K562 (cell line): ENCODE data around the gene DNAH8. TPM values are rescaled to one million over a fixed set of nuclear protein-coding genes. Genes with fewer than 3 reads are reported as not detected.
A peak's percentile ranks its signal among the peaks of the same experiment; 100 is the strongest.

Experiments
- ATAC-seq: fragments of 200-7000 bp; cut with Tn5 transposase; 3 replicates; pipeline ENCODE4 v1.9.1; 2020; ENCODE audit warnings: moderate library complexity
- BruUV-seq: library from RNA; stranded (reverse); fragments of 400-500 nt; replicated peaks from 2 replicates; lab custom pipeline; 2021; lab: Mats Ljungman, UMichigan
- CTCF ChIA-PET: fragments of 300-600 bp; formaldehyde crosslinking; extraction: SDS; loops from one replicate; lab custom pipeline; 2021; ENCODE audit warnings: low intra/inter-chr PET ratio; lab: Yijun Ruan, JAX
- POLR2A ChIA-PET: fragments of 300-600, 350-650 bp; sonication (Branson Sonifier 250); formaldehyde crosslinking; extraction: SDS; loops from one replicate; lab custom pipeline; 2021; ENCODE audit warnings: antibody characterized with exemption, inconsistent platforms; lab: Yijun Ruan, JAX
- DNase-seq, 4 experiments: peaks; one replicate each; pipeline versions ENCODE4 v3.0.0 to v3.0.0-alpha.2; 2011 to 2018; ENCODE audit warnings: low spot score in 3 of 4, mixed read lengths in 3 of 4; ENCODE audit errors: extremely low read depth in 1 of 4
- FAIRE-seq: peaks from 2 replicates; lab custom pipeline; 2011; peaks lifted over from hg19 to GRCh38; lab: Jason Lieb, UNC
- H2AFZ ChIP-seq: 2 replicates; pipeline ENCODE4 v1.6.0; 2011; ENCODE audit warnings: low read depth, low read length, control low read depth, inconsistent platforms
- H3K27ac ChIP-seq: fragments of 200-600 bp; 3 replicates; pipeline ENCODE4 v1.8.0; 2011; ENCODE audit warnings: low read depth, mild to moderate bottlenecking, control low read depth, inconsistent platforms, low read length, moderate library complexity, mixed read lengths; ENCODE audit errors: extremely low read depth
- H3K27me3 ChIP-seq, 2 experiments: fragments of 300-600 bp in 1 of 2; 2 replicates in 1 of 2; 3 replicates in 1 of 2; pipeline versions ENCODE4 v1.6.0 to v1.8.0; 2011; ENCODE audit warnings: inconsistent platforms in 2 of 2, low read length in 2 of 2, mild to moderate bottlenecking in 1 of 2, mixed read lengths in 1 of 2, moderate library complexity in 1 of 2; ENCODE audit not compliant: control insufficient read depth in 2 of 2, insufficient read depth in 2 of 2
- H3K36me3 ChIP-seq: fragments of 300-600 bp; 3 replicates; pipeline ENCODE4 v1.8.0; 2011; ENCODE audit warnings: mild to moderate bottlenecking, low read length, inconsistent platforms; ENCODE audit not compliant: control insufficient read depth, insufficient read depth
- H3K4me1 ChIP-seq, 2 experiments: fragments of 200-600 bp in 1 of 2; replicated peaks in 1 of 2; 2 replicates in 1 of 2; 3 replicates in 1 of 2; pipeline versions ENCODE4 v1.5.1 to v1.8.0; 2011; ENCODE audit warnings: inconsistent platforms in 2 of 2, low read length in 2 of 2, mild to moderate bottlenecking in 1 of 2, mixed read lengths in 1 of 2, moderate library complexity in 1 of 2; ENCODE audit not compliant: control insufficient read depth in 2 of 2, insufficient read depth in 2 of 2
- H3K4me2 ChIP-seq: 2 replicates; pipeline ENCODE4 v1.6.1; 2011; ENCODE audit warnings: low read length, control low read depth, inconsistent platforms, mixed read lengths; ENCODE audit not compliant: insufficient read depth
- H3K4me3 ChIP-seq: fragments of 200-600 bp; sonication (generic), shearing (Covaris generic); 2 replicates; pipeline ENCODE4 v1.5.1; 2016; ENCODE audit warnings: control low read depth, inconsistent platforms
- H3K79me2 ChIP-seq: fragments of 200-600 bp; 3 replicates; pipeline ENCODE4 v1.8.0; 2011; ENCODE audit warnings: low read length, inconsistent platforms; ENCODE audit not compliant: control insufficient read depth, insufficient read depth
- H3K9ac ChIP-seq, 2 experiments: 2 replicates each; pipeline versions ENCODE4 v1.6.0 to v1.6.1; 2011; ENCODE audit warnings: low read depth in 2 of 2, low read length in 2 of 2, control low read depth in 1 of 2, inconsistent platforms in 1 of 2, mild to moderate bottlenecking in 1 of 2, mixed read lengths in 1 of 2; ENCODE audit not compliant: insufficient read depth in 1 of 2
- H3K9me1 ChIP-seq: one replicate; pipeline ENCODE4 v1.6.0; 2011; ENCODE audit warnings: inconsistent platforms, mild to moderate bottlenecking, low read length, moderate library complexity; ENCODE audit not compliant: control insufficient read depth, insufficient read depth
- H3K9me3 ChIP-seq: replicated peaks from 2 replicates; pipeline ENCODE4 v1.5.1; 2011; ENCODE audit warnings: low read depth, low read length, inconsistent platforms; ENCODE audit not compliant: control insufficient read depth, insufficient read depth
- H4K20me1 ChIP-seq: replicated peaks from 2 replicates; pipeline ENCODE4 v1.6.1; 2011; ENCODE audit warnings: low read length, inconsistent platforms, mixed read lengths; ENCODE audit not compliant: control insufficient read depth, insufficient read depth
- ESRRA ChIP-seq: fragments of 450-650 bp; IDR thresholded peaks from 2 replicates; pipeline ENCODE4 v1.6.1; 2014; ENCODE audit warnings: low read depth, mild to moderate bottlenecking, moderate library complexity, borderline replicate concordance
- GATA2 ChIP-seq: sonication (generic); formaldehyde crosslinking; IDR thresholded peaks from 2 replicates; pipeline ENCODE4 v1.4.0; 2020; ENCODE audit warnings: mild to moderate bottlenecking, missing genetic modification reagents
- HMG20A ChIP-seq: fragments of 450-650 bp; formaldehyde crosslinking; conservative IDR thresholded peaks from 2 replicates; pipeline ENCODE4 v1.4.0; 2020; ENCODE audit warnings: mild to moderate bottlenecking, mixed read lengths
- MTA3 ChIP-seq: fragments of 450-650 bp; formaldehyde crosslinking; IDR thresholded peaks from 2 replicates; pipeline ENCODE4 v1.6.1; 2017; ENCODE audit warnings: mild to moderate bottlenecking, borderline replicate concordance
- NFE2L1 ChIP-seq: fragments of 450-650 bp; IDR thresholded peaks from 2 replicates; pipeline ENCODE4 v1.6.1; 2016; ENCODE audit warnings: missing genetic modification characterization, low read depth, mild to moderate bottlenecking, missing compliant biosample characterization, moderate library complexity, borderline replicate concordance
- OTX1 ChIP-seq: fragments of 450-650 bp; formaldehyde crosslinking; IDR thresholded peaks from 2 replicates; pipeline ENCODE4 v1.4.0; 2022; ENCODE audit warnings: mild to moderate bottlenecking
- RAD21 ChIP-seq, 2 experiments: fragments of 250-450 bp in 1 of 2; fragments of 450-650 bp in 1 of 2; sonication (Bioruptor Pico) in 1 of 2; formaldehyde crosslinking in 1 of 2; IDR thresholded peaks in 1 of 2; conservative IDR thresholded peaks in 1 of 2; 2 replicates each; pipeline versions ENCODE4 v1.4.0 to v1.8.0; 2020 to 2022; ENCODE audit warnings: mild to moderate bottlenecking in 2 of 2, moderate library complexity in 1 of 2
- WGBS: fragments of 100-300 bp; shearing (Covaris generic); methylation state at CpG from one replicate; pipeline ENCODE4 v1.1.6; 2016; ENCODE audit warnings: low coverage, mixed read lengths; ENCODE audit not compliant: insufficient coverage; ENCODE audit errors: missing lambda C conversion rate; 5-methylcytosine and 5-hydroxymethylcytosine counted together
- in situ Hi-C: fragments of 300-500 bp; cut with MboI; formaldehyde crosslinking; loops from 4 replicates; pipeline ENCODE4 v1.15.0; 2018; ENCODE audit warnings: inconsistent platforms, mixed read lengths
- intact Hi-C: fragments of 100-400 bp; cut with micrococcal nuclease; formaldehyde crosslinking; loops from 2 replicates; pipeline ENCODE4 v1.14.2; 2022
- polyA plus RNA-seq, 8 experiments: library from polyadenylated mRNA; depleted of rRNA in 4 of 8; stranded (reverse) in 5 of 8; unstranded in 3 of 8; fragments of >200 nt; fragmentation: Nextera tagmentation in 2 of 8; fragmentation: Illumina TruSeq in 1 of 8; extraction: Ambion mirVana in 2 of 8; extraction: Trizol in 1 of 8; gene quantifications; 2 replicates each; pipeline versions ENCODE4 v1.2.1 to v1.2.3, GENCODE V29; 2011 to 2014; ENCODE audit warnings: inconsistent platforms in 1 of 8, missing spikeins in 1 of 8
- total RNA-seq, 7 experiments: library from RNA; depleted of rRNA in 6 of 7; stranded (reverse); fragments of >200 nt in 6 of 7; fragmentation: Illumina TruSeq in 2 of 7; extraction: Trizol in 2 of 7; gene quantifications; 2 replicates each; pipeline versions ENCODE4 v1.2.1 to v1.2.3, GENCODE V29; 2011 to 2021; ENCODE audit warnings: low replicate concordance in 1 of 7
- TF ChIP-seq, protein P1 (sequence below): fragments of 450-650 bp; IDR thresholded peaks from 2 replicates; pipeline ENCODE4 v1.6.1; 2018; ENCODE audit not compliant: partially characterized antibody

The DNAH8 gene
- total and polyA plus RNA-seq, 9 of the 15 experiments (the other 6 are each of a cell fraction or from before 2014, with no cell fraction given), result 1.2 to 4.2 (median 2.9) TPM

DNA sequence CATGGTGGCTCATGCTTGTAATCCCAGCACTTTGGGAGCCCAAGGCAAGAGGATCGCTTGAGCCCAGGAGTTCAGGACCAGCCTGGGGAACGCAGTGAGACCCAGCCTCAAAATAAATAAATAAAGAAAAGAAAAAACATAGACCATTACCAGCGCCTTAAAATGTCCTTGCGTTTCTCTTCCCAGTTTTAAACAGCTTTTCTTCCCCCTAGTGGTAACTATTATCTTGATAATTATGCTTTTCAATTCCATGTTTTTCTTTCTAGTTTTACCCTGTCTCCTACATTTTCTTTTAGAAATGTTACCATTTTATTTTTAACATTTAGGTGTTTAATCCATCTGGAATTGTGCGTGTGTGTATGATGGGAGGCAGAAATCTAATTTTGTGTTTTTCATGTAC, 24.4 kb downstream of the DNAH8 start (continued):
- TF ChIP-seq, protein P1, sequence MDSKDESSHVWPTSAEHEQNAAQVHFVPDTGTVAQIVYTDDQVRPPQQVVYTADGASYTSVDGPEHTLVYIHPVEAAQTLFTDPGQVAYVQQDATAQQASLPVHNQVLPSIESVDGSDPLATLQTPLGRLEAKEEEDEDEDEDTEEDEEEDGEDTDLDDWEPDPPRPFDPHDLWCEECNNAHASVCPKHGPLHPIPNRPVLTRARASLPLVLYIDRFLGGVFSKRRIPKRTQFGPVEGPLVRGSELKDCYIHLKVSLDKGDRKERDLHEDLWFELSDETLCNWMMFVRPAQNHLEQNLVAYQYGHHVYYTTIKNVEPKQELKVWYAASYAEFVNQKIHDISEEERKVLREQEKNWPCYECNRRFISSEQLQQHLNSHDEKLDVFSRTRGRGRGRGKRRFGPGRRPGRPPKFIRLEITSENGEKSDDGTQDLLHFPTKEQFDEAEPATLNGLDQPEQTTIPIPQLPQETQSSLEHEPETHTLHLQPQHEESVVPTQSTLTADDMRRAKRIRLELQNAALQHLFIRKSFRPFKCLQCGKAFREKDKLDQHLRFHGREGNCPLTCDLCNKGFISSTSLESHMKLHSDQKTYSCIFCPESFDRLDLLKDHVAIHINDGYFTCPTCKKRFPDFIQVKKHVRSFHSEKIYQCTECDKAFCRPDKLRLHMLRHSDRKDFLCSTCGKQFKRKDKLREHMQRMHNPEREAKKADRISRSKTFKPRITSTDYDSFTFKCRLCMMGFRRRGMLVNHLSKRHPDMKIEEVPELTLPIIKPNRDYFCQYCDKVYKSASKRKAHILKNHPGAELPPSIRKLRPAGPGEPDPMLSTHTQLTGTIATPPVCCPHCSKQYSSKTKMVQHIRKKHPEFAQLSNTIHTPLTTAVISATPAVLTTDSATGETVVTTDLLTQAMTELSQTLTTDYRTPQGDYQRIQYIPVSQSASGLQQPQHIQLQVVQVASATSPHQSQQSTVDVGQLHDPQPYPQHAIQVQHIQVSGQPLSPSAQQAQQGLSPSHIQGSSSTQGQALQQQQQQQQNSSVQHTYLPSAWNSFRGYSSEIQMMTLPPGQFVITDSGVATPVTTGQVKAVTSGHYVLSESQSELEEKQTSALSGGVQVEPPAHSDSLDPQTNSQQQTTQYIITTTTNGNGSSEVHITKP, result no peak
- TF ChIP-seq ESRRA (no peak), RAD21 (CRISPR knock-in tag; conservative IDR thresholded peaks at IDR 0.05 in 1 of 2, IDR thresholded peaks at IDR 0.05 in 1 of 2) (peak in 1 of 2 experiments; percentile 32; a peak in 1 of 4 replicates), MTA3 (no peak), OTX1 (CRISPR knock-in tag) (no peak)
- TF ChIP-seq, all 486 proteins: peak for 2

DNA sequence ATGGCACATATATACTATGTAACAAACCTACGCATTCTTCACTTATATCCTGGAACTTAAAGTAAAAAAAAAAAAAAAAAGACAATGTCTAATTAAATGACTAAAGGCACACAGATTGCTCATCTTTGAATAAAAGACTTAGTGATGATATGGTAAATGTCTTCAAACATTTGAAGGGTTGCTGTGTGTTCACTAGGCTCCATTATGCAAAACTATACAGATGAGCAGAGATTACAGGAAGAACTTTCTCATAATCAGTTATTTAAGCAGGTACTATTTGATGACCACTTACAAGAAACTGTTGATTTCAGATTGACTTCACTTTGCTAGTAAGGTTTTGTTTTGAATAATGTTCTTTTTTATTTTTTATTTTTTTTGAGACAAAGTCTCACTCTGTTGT, 34.4 kb downstream of the DNAH8 start:
- no peak for ATAC-seq

More for the DNA sequence above, 34.4 kb downstream of the DNAH8 start:
- ChIA-PET CTCF (no interaction called here), POLR2A (no interaction called here)
- BruUV-seq, result no TSS peak
- Histone ChIP-seq H4K20me1 (no peaks in the 10 kb centered on the region), H3K9me3 (no peaks in the 10 kb centered on the region), H3K79me2 (no peaks in the 10 kb centered on the region), H2AFZ (no peak overlapping the region), H3K27ac (no peak overlapping the region), H3K27me3 (no peaks in the 10 kb centered on the region), H3K4me2 (no peak overlapping the region), H3K4me1 (no peaks in the 10 kb centered on the region), H3K9ac (no peak overlapping the region), H3K36me3 (no peaks in the 10 kb centered on the region), H3K9me1 (no peaks in the 10 kb centered on the region), H3K4me3 (no peak overlapping the region)
- TF ChIP-seq HMG20A (CRISPR knock-in tag), result no peak
- TF ChIP-seq GATA2 (CRISPR knock-in tag), result no peak
- TF ChIP-seq NFE2L1 (tag), result no peak
- in situ Hi-C loops, result no loop called here
- WGBS, result 69% methylated on average over 1 of the region's 1 CpG
- intact Hi-C loops, result no loop called here
- FAIRE-seq (no peak), DNase-seq (no peak)
